ENCODE data around the gene COBL.

The COBL gene

DNA sequence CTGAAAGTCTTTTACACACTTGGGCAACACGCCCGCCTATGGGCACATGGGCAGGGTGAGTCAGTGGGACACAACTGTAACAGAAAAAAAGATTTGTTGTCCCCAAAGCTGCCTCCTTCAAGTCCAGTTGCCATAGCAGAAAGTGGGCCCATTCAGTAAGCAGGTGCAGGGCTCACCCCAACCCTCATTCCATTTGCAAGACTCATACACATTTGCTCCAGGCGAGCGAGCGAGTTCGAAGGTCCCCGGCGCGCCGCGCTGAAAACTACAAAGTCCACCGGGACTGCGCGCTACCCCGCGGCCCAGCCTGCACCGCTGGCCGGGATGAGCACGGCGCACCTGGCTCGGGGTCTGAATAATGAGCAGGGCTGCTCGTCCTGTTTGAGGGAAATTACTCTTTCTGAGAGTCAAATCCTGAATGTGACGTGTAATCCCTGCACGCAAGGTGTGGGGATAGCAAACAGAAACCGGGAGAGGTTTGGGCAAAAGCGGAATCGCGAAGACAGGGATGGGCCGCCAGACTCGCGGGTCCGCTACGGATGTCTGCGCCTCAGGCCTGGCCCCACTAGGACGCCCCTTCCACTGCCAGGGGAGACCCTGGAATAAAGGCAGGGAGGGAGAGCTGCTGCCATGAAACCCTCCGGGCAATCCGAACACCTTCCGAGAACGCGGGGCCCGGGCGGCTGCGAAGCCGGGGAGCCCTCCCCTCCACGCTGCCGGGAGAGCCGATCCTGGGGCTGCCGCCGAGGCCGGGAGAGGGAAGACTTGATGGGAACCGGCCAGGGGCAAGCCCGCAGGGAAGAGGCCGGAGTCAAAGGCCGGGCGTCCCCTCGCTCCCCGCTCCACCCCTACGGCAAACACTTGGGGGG is 982 bp downstream of the COBL start:
- no peak for TF ChIP-seq CTCF (IDR thresholded peaks at IDR 0.05)

GRCh38 chr7:51314726-51315125 is 1.9 kb downstream of the COBL start:
- no peak for TF ChIP-seq CTCF (IDR thresholded peaks at IDR 0.05)

- TF ChIP-seq CTCF (IDR thresholded peaks at IDR 0.05) = no peak
These were observed 2.7 kb downstream of the COBL start for GRCh38 chr7:51313738-51314425.

GRCh38 chr7:51312951-51313737 is 3.5 kb downstream of the COBL start:
- no peak for TF ChIP-seq CTCF (IDR thresholded peaks at IDR 0.05)

DNA sequence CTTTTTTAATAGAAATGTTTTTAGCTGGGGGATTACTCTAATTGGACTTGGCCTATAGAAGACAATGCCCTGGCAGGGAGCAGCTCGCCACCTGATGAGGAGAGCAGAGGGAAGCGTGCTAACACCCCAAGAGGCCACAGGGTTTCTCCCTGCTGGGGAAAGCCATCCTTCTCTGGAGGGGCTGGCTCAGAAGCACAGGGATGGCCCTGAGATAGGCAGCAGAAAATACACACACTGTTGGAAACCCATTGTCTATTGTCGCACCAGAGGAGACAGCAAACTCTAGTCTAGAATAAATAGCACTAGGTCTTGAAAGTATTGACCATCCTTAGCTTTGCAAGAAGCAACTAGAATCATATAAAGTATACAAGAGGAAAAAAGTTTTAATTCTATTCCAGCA is 5.4 kb downstream of the COBL start:
- TF ChIP-seq CTCF (IDR thresholded peaks at IDR 0.05) = no peak

- TF ChIP-seq CTCF (IDR thresholded peaks at IDR 0.05) = no peak
These were observed 6.5 kb downstream of the COBL start for GRCh38 chr7:51310131-51310583.

DNA sequence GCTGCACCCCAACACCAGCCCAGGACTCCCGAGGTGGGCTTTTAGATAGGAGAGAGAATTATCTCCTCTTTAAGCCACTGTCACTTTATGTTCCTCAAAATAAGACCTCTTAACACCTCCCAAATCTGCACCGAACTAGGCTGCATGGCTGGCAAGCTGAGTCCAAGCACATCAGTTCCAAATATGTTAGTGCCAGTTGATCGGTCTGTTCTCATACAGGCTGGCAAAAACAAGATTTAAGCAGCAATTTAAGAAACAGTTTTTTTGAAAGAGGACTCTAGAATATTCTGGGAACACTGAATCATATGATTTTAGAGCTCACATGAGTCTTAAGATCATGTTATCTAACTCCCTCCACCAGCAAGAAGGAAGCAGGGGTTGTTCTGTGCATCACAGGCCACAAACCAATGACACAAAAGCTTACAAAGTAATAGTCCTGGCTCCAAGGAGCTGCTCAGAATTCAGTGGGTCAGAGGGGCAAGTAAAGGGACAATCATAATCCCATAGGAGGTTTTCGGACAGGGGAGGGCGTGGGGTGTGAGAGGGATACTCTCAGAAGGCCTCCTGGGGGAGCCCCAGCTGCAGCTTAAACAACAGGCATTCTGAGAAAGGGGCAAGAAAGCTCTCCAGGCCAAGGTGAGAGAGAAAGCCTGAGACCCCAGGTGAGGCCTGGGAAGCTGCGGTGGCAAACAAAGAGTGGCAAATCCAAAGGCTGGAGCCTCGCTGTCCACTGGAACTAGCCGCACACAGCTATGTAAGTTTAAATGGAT is 7.1 kb downstream of the COBL start:
- no peak for TF ChIP-seq CTCF (IDR thresholded peaks at IDR 0.05)

All from LNCAP (cell line).